GM20431 (cell line): Measurements from ENCODE around the gene LARP4B.
"Not testable (repeated sequence)": the region's sequence is repeated elsewhere in the genome, so short reads cannot be mapped to it uniquely, and the experiment has no call there.

ENCODE experiments used
- in situ Hi-C: fragments of 300-500 bp; cut with MseI, MboI; formaldehyde crosslinking; loops from one replicate; pipeline ENCODE4 v1.15.0; 2020; ENCODE audit warnings: low sequenced_read_pairs; ENCODE audit not compliant: unreplicated experiment

The LARP4B gene

DNA sequence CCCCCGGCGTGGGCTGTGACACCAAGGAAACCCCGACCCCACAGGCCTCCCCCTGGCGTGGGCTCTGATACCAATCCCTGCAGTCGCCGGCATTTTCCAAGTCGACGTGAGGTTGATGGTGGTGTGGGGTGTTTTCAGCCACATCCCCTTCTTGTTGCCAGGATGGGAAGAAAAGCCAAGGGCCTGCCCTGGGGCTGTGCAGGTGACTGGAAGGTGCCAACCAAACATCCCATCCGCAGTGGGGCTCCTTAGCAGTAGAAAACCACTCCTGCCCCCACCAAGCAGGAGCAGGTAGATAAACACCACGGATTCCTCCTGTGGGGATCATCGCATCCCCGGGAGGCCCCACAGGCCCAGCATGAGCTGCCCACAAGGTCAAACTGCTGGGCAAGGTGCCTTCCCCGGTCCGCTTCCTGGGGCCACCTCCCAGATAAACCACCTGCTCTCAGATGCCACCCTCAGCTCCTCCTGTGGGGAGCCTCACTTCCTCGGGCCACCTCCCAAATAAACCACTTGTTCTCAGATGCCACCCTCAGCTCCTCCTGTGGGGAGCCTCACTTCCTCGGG lies 153.5 kb downstream of the LARP4B start:
- in situ Hi-C loops, result no loop called here

DNA sequence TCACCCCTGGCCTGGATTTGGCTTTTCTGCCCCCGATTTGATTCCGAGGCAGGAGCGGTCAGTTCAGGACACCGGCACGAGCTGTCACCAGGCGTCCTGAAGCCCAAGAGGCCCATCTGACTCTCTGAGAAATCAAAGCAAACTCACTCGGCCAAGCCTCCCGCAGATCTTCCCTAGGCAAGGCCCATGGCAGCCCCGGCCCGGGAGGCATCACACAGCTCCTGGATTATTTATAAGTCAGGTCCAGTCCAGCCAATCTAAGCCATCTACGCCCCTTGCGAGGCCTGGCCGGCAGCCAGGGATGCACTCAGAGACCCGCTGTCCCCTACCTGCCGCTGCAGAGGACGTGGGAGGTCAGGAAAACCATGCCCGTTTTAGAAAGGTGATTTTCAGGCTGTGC lies 154.7 kb downstream of the LARP4B start:
- in situ Hi-C loops, result no loop called here

DNA sequence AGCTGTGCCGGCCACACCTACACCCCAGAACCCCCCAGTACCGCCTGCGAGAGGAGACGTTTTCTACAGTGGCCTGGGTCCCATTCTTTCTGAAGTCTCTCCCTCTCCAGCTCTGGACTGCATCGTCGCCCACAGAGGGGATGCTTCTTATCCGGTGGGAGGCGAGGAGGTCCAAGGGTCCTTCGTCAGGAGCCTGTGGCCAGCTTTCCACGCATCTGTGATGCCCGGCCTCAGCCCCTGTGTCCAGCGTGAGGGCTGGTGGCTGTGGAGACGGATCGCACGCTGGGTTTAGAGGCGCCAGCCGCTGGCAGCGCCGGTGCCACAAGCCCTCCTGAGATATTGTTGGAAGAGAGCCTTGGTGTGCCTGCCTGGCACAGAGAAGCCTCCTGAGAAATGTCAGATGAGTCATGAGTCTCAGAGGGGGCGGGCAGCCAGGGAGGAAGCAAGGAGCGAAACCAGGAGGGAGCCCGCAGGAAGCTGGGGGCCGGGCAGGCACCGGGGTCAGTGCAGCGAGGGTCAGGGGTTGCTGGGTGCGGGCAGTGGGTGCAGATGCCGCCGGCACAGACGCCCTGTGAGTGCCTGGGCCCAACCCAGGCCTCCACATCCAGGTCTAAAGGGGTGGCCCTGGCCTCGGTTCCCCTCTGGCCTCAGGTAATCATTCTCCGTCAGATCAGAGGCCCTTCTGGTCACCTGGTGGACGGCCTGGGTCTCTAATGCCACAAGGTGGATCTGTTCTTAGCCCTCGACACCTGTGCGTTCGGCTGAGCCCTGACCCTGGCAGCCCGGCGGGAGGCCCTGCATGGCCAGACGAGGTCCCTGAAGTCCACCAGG lies 156.0 kb downstream of the LARP4B start:
- in situ Hi-C loops, result no loop called here

DNA sequence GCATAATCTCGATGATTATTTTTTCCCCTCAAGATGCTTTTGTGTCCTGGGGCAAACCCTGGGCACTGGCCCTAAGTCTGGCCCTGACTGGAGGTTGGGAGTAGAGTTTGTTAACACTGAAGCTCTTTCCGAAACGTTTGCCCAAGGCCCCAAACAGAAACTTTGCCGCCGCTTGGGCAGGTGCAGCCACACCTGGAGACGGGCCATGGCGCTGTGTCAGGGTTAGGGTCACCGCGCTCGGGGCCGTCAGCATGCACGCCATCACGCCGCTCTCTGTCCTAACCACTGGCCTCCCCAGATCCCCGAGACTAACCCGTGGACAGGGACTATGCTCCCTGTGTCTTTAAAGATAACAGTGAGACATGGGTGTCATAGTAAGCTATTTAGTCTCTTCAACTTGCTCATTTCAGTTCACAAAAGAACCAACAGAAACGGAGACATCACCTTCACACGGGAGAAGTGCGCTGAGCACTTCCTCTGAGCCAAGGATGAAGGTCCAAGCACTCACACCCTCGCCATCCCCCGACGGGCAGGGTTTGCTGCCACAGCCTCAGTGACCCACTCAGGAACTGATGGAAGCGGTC lies 156.8 kb downstream of the LARP4B start:
- in situ Hi-C loops, result no loop called here

DNA sequence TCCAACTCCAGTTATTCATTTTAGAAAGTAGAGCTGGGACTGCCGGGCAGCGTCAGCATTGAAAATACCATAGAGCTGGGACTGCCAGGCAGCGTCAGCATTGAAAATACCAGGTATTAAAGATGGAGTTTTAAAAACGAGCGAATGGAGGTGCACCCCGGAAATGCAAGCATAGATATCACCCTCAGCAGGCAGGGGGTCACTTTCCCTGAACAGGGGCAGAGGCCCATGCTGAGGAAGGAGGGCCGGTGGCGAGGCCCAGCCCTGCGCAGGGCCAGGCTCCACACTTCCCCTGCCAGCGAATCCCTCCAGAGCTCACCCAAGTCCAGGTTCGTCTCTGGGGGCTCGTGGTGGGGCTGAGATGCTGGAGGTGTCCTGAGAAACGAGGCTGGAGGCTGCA lies 157.3 kb downstream of the LARP4B start:
- in situ Hi-C loops, result no loop called here

DNA sequence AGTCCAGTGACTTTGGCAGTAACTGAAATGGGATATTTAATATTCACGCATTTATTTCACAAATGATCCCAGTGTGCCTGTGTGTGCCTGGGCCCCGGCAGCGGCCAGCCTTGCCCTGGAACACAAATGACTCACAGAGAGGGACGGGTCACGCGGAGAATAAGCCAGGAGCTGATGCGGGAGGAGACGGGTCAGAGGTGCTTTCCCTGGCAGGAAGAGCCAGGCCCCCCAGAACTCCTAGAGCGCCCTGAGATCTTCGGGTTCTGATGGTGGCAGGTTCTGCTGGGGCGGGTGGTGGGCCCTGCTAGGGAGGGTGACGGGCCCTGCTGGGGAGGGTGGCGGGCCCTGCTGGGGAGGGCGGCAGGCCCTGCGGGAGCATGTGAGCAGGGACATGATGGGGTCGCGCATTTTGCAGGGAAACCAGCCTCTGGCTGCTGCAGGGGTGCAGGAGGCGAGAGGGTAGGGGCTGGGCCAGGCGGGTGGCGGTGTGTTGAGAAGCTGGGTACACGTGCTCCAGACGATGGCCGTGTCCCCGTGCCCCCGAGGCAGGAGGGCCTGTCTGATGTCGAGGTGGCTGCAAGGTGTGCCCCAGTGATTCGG lies 157.8 kb downstream of the LARP4B start:
- in situ Hi-C loops, result no loop called here

DNA sequence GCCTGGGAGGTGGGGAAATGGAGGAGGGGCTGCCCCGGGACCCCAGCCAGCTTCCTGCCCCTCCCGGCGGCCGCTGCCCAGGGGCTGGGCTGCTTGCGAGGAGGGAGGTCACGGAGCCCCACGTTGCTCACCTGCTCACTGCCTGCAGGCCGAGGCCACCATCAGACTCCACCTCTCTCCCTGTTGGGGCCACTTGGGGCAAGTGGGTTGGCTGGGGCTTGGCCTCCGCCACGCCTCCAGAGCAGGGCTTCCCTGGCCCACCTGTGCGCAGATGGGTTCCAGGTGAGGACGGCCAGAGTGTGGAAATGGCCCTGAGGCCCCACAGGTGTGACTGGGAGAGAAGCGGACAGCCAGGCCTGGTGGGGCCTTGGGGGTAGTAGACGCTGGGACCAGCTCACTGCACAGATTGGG lies 159.3 kb downstream of the LARP4B start:
- in situ Hi-C loops, result no loop called here

DNA sequence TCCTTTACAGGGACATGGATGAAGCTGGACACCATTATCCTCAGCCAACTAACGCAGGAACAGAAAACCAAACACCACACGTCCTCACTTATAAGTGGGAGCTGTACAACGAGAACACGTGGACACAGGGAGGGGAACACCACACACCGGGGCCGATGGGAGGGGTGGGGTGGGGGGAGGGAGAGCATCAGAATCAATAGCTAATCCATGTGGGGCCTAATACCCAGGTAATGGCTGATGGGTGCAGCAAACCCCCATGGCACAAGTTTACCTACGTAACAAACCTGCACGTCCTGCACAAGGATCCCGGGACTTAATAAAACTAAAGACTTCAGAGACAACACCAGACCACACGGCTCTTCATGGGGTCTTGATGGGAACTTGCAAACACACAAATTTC lies 159.9 kb downstream of the LARP4B start:
- in situ Hi-C loops, result no loop called here

DNA sequence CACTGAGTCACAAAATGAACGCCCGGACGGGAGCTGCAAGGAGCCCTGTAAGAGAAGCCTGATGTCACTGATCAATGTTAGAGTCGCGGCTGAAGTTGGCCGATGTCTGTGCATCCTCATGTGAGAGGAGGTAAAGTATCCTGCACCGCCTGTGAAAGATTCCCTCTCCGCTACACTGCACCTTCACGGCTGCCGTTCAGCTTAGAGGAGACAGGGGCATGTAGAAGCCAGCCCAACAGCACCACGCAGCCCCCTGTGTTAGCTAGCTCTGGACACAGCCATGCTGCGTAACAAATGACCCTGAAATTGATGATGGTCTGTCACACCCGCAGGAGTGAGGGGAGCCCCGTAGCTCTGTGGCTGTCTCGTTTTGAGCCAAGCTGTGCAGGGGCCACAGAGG lies 160.5 kb downstream of the LARP4B start:
- in situ Hi-C loops, result no loop called here

DNA sequence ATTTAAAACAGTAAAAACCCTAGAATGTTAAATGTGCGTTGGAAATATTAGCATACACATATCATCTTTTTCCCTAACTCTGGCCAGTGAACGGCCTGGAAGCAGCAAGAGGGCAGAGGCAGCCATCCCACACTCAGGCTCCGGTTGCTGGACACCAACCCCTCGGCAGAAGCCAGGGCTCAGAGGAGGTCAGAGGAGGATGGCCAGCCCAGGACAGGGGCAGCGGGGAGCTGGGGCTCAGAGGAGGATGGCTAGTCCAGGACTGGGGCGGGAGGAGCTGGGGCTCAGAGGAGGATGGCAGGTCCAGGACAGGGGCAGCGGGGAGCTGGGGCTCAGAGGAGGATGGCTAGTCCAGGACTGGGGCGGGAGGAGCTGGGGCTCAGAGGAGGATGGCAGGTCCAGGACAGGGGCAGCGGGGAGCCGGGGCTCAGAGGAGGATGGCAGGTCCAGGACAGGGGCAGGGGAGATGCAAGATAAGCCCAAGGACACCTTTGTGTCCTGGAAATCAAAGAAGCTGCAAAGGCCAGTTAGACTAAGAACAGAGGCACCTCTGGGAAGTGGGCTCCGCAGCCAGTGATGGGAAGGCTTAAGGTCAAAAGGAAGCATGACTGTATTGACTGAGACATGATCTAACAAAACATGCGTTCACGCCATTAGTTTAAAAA lies 161.3 kb downstream of the LARP4B start:
- in situ Hi-C loops, result not testable (repeated sequence)

DNA sequence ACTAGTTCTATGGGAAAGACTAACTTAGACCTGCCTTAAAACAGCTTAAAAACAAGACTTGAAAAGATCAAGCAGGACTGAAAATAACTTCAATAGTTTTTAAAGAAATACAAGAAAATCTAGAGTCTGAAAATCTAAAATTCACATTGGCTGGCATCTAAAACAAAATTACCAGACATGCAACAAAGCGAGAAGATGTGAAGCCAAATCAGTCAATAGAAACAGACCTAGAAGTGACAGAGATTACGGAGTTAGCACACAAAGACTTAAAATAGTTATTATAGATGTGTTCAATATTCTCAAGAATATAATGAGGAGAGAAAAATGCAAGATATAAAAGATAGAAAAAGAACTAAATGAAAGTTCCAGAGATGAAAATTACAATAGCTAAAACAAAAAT lies 163.7 kb downstream of the LARP4B start:
- in situ Hi-C loops, result no loop called here

DNA sequence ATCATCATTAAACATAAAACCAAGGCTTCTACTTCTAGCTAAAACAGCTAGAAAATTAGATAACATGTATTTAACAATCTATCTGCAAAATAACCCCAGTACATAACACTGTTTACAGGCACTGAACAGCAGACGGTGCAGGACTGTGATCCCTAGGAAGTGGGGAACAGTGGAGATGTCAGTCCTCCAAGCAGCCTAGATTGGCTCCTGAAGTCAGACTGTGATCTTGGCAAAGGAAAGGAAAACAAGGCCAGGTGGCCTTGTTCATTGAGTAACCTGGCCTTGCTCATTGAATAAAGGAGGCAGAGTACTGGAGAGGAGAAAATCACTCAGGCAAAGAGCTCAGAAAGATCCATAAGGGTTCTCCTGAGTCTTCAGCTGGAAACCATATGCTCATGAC lies 164.3 kb downstream of the LARP4B start:
- in situ Hi-C loops, result no loop called here

DNA sequence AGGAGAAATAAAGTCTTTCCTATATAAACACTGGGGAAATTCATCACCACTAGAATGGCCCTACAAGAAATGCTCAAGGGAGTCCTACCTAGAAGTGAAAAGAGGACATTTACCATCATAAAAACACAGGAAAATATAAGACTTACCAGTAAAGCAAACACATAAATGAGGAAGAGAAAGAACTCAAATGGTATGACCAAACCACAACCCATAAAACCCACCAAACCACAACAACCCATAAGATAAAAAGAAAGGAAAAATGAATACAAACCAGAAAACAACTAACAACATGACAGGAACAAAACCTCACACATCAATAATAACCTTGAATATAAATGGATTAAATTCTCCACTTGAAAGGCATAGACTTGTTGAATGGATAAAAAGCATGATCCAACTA lies 170.1 kb downstream of the LARP4B start:
- in situ Hi-C loops, result no loop called here

DNA sequence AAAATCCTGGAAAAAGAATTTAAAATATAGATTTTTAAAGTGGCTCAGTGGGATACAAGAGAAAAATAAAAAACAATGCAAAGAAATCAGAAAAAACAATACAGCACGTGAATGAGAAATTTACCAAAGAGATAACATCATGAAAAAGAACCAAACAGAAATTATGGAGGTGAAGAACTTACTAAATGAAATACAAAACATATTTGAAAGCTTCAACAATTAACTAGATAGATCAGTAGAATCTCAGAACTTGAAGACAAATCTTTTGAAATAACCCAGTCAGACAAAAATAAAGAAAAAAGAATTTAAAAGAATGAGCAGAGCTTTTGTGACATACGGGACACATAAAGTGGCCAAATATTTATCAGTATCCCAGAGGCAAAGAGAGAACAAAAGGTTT lies 170.9 kb downstream of the LARP4B start:
- in situ Hi-C loops, result no loop called here

DNA sequence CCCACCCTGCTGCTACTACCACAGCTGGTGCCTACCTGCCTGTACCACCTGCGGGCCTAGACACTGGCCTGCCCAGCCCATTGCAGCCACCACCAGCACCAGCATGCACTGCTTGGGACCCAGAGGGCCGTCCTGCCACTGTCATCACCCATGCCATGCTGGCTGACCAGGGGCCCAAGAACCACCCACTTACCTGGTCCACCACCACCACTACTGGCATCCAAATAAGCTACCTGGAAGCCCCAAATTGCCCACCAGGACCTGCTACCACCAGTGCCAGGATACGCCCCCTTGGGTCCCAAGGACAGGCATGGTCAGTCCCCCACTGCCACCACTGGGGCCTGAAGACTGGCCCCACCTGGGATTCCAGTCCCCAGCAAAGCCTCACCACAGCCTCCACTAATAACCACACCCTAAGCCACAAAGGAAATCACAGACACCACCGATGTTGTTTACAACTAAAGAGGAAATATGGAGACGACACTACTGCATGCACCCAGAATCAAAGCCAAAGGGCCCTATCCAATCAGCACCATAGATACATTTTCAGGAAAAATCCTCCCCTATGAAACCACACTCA lies 171.5 kb downstream of the LARP4B start:
- in situ Hi-C loops, result no loop called here
